GM18502 (cell line): ENCODE results near the gene SENP6.
"Not testable (repeated sequence)": the region's sequence is repeated elsewhere in the genome, so short reads cannot be mapped to it uniquely, and the experiment has no call there.

Experiments used
- ATAC-seq: cut with Tn5 transposase; IDR thresholded peaks from one replicate; pipeline ENCODE4 v1.9.1; 2021; ENCODE audit warnings: mild to moderate bottlenecking; ENCODE audit not compliant: unreplicated experiment, poor library complexity

The SENP6 gene, protein sequence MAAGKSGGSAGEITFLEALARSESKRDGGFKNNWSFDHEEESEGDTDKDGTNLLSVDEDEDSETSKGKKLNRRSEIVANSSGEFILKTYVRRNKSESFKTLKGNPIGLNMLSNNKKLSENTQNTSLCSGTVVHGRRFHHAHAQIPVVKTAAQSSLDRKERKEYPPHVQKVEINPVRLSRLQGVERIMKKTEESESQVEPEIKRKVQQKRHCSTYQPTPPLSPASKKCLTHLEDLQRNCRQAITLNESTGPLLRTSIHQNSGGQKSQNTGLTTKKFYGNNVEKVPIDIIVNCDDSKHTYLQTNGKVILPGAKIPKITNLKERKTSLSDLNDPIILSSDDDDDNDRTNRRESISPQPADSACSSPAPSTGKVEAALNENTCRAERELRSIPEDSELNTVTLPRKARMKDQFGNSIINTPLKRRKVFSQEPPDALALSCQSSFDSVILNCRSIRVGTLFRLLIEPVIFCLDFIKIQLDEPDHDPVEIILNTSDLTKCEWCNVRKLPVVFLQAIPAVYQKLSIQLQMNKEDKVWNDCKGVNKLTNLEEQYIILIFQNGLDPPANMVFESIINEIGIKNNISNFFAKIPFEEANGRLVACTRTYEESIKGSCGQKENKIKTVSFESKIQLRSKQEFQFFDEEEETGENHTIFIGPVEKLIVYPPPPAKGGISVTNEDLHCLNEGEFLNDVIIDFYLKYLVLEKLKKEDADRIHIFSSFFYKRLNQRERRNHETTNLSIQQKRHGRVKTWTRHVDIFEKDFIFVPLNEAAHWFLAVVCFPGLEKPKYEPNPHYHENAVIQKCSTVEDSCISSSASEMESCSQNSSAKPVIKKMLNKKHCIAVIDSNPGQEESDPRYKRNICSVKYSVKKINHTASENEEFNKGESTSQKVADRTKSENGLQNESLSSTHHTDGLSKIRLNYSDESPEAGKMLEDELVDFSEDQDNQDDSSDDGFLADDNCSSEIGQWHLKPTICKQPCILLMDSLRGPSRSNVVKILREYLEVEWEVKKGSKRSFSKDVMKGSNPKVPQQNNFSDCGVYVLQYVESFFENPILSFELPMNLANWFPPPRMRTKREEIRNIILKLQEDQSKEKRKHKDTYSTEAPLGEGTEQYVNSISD

GRCh38 chr6:75601304-75602245, at the start of gene SENP6:
SENP6 (plus strand) TSS chr6:75601880; CDS start chr6:75602525, 645 bp downstream.
- peak; percentile 77 for ATAC-seq

DNA sequence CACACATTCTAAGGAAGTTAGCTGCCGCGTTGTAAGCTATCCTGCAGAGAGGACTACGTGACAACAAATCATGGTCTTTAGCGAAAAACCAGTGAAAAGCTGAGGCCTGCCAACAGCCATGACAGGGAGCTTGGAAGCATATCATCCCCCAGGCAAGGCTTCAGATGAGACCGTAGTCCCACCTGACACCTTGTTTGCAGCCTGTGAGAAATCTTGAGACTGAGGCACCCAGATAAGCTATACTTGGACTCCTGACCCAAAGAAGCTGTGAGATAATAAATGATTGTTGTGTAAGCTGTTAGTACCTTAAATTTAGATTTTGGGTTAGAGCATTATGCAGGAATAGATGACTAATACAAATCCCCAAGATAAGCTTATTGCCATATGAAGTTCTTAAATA, 45.4 kb upstream of the SENP6 start:
- no peak for ATAC-seq

DNA sequence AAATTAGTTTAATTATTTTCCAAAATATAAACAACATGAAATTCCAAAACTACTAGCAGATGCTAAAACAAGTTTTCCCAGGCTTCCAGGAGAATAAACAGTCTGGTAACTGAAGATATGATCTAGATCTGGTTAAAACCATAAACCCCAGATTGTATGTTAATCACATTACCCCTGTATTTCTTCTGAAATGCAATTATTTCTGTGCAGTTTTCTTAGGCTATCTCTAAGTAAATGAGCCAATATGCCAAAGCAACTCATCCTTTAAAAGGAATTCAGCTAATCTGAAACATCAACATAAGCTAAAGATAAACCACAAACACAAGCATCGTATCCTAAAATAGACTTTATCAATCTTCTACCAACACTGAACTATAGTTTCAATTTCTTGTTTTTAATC, 44.6 kb upstream of the SENP6 start:
- ATAC-seq: no peak

DNA sequence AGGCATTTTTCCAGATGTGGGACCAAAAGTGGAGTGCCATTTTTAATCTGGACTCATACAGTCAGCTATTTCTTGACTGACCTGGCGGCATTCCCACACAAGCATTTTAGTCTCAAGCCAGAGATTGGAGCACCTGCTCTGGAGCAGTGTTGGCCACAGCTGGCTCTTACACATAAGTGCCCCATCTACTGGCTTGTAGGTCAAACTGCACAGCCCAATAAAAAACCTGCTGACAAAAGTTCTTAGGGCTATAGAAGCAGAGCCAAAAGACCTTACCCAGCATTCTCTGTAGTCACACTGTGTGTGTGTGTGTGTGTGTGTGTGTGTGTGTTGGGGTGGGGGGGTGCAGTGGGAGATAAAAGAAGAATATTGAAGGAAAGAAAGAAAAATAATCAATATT, 38.6 kb upstream of the SENP6 start:
- ATAC-seq: peak; percentile 98

DNA sequence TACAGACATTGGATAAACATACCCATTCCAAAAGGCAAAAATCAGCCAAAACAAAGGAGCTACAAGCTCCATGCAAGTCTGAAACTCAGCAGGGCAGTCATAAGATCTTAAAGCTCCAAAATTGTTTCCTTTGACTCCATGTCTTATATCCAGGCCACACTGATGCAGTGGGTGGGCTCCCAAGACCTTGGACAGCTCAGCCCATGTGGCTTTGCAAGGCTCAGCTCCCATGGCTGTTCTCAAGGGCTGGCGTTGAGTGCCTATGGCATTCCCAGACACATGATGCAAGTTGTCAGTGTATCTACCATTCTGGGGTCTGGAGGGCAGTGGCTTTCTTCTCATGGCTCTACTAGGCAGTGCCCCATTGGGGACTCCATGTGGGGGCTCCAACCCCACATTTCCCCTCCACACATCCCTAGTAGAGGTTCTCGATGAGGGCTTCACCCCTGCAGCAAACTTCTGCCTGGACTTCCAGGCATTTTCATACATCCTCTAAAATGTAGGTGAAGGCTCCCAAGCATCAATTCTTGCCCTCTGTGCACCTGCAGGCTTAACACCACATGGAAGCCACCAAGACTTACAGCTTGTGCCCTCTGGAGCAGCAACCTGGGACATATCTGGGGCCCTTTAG, 35.4 kb upstream of the SENP6 start:
- ATAC-seq: no peak

GRCh38 chr6:75568100-75568499, 33.6 kb upstream of the SENP6 start:
- ATAC-seq: no peak

- ATAC-seq: no peak
Measured at GRCh38 chr6:75568965-75569364, 32.7 kb upstream of the SENP6 start.

DNA sequence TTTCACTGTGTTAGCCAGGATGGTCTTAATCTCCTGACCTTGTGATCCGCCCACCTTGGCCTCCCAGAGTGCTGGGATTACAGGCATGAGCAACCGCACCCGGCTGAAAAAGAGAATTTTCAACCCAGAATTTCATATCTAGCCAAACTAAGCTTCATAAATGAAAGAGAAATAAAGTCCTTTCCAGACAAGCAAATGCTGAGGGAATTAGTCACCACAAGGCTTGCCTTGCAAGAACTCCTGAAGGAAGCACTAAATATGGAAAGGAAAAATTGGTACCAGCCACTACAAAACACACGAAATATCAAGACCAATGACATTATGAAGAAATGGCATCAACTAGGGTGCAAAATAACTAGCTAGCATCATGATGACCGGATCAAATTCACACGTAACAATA, 31.0 kb upstream of the SENP6 start:
- ATAC-seq: not testable (repeated sequence)

DNA sequence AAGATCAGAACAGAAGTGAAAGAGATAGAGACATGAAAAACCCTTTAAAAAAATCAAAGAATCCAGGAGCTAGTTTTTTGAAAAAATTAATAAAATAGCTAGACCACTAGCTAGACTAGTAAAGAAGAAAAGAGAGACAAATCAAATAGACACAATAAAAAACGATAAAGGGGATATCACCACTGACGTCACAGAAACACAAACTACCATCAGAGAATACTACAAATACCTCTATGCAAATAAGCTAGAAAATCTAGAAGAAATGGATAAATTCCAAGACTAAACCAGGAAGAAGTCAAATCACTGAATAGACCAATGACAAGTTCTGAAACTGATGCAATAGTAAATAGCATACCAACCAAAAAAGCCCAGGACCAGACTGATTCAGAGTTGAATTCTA, 29.6 kb upstream of the SENP6 start:
- no peak for ATAC-seq

DNA sequence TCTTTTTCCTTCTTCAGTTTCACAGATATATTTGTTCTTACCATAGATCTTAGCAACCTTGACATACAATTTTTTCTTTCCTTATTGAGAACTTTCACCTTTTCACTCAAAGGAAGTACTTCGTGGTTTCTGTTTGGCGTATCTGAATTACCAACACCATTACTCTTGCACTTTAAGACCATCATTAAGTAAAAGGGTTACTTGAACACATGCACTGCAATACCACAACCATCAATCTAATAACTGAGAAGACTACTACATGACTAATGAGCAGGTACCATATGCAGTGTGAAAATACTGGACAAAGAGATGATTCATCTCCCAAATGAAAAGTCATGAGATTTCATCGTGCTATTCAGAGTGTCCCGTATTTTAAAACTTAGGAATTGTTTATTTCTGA, 21.7 kb upstream of the SENP6 start:
- peak; percentile 91 for ATAC-seq

- no peak for ATAC-seq
Measured at GRCh38 chr6:75581231-75581630, 20.4 kb upstream of the SENP6 start.

DNA sequence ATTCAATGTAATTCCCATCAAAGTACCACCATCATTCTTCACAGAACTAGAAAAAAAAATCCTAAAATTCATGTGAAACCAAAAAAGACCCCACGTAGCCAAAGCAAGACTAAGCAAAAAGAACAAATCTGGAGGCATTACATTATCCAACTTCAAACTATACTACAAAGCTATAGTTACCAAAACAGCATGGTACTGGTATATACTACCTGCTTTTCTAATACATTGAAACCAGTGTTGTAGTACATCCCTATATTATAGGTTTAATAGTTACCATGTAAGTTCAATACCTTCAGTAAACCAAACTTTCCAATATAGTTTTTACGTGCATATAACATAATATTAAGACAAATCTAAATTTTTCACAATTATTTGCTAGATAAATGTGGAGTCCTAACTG, 17.1 kb upstream of the SENP6 start:
- not testable (repeated sequence) for ATAC-seq

- ATAC-seq: no peak
Measured at GRCh38 chr6:75588948-75589347, 12.7 kb upstream of the SENP6 start.

GRCh38 chr6:75590370-75590769, 11.3 kb upstream of the SENP6 start:
- ATAC-seq: no peak

- ATAC-seq: not testable (repeated sequence)
Measured at GRCh38 chr6:75596380-75596779, 5.3 kb upstream of the SENP6 start.

GRCh38 chr6:75600768-75601167, 912 bp upstream of the SENP6 start:
- no peak for ATAC-seq

DNA sequence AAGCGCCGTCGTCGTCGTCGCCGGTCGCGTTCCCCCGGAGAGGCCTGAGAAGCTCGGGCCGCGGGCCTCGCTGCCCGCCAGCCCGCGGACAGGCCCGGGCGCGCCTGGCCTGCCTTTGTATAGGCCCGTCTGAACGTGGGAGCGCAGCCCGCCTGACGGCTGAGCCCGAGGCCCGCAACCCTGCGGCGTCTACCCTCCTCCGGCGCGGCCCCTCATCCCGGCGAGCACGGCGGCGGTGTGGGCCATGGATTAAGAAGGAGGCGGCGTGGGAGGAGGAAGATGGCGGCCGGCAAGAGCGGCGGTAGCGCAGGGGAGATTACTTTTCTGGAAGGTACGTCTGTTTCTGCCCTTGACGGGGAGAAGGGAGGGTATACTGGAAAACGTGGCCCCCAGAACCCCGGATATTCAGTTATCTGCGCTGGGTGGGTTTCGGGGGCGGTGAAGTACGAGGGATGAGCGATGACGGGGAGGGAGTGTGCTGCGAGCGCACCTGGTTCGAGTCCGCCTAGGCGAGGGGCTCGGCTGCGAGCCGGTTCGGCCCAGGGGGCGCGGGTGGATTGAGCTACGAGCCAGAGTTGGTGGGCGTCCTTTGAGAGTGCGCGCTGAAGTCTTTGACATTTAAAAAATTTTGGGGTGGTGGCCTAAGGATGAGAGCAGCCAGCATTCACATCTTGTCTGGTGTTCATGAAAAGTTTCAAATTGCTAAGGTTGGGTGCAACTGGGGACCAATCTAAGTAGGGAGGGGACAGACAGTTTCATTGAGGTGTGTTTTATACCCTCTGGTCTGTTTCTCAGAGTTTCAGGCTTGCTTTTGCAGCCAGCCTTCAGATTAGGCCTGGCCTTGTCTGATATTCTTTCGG, 796 bp downstream of the SENP6 start:
- peak; percentile 40 for ATAC-seq

- ATAC-seq: no peak
Measured at GRCh38 chr6:75603106-75603420, 1.4 kb downstream of the SENP6 start.

DNA sequence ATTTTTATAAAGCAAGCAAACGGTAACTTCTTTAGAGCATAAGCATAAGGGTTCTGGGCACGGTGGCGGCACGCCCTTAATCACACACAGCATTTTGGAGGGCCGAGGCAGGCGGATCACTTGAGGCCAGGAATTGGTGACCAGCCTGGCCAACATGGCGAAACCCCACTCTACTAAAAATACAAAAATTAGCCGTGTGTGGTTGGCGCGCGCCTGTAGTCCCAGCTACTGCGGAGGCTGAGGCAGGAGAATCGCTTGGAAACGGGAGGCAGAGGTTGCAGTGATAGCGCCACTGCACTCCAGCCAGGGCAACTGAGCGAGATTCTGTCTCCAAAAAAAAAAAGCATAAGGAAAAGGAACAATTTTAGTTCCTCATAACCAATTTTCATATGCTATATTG, 2.6 kb downstream of the SENP6 start:
- no peak for ATAC-seq
